Glutamatergic neuron (in vitro differentiated cells): ENCODE measurements around the gene UBE2E3. TPM values are rescaled to one million over a fixed set of nuclear protein-coding genes. Genes with fewer than 3 reads are reported as not detected.

Source experiments
- DNase-seq: peaks from one replicate; pipeline ENCODE4 v3.0.0; 2022
- H3K27ac Mint-ChIP-seq: one replicate; pipeline ENCODE4 v1.8.0; 2020; ENCODE audit warnings: mild to moderate bottlenecking, mixed read lengths, inconsistent platforms; ENCODE audit not compliant: unreplicated experiment
- H3K27me3 Mint-ChIP-seq: one replicate; pipeline ENCODE4 v1.8.0; 2020; ENCODE audit warnings: mild to moderate bottlenecking, moderate library complexity, mixed read lengths, inconsistent platforms; ENCODE audit not compliant: unreplicated experiment
- H3K36me3 Mint-ChIP-seq: one replicate; pipeline ENCODE4 v1.8.0; 2020; ENCODE audit warnings: mild to moderate bottlenecking, mixed read lengths, inconsistent platforms; ENCODE audit not compliant: unreplicated experiment
- H3K4me1 Mint-ChIP-seq: one replicate; pipeline ENCODE4 v1.8.0; 2020; ENCODE audit warnings: mild to moderate bottlenecking, low read depth, mixed read lengths, inconsistent platforms; ENCODE audit not compliant: unreplicated experiment
- H3K4me3 Mint-ChIP-seq: one replicate; pipeline ENCODE4 v1.8.0; 2020; ENCODE audit warnings: mild to moderate bottlenecking, mixed read lengths, inconsistent platforms; ENCODE audit not compliant: unreplicated experiment
- H3K9me3 Mint-ChIP-seq: one replicate; pipeline ENCODE4 v1.8.0; 2020; ENCODE audit warnings: mild to moderate bottlenecking, moderate library complexity, mixed read lengths, inconsistent platforms; ENCODE audit not compliant: unreplicated experiment
- total RNA-seq: library from RNA; stranded (reverse); fragmentation: NEBNext Ultra II Directional; extraction: Animal tissue kit (Norgen Biotek cat#: 25700); gene quantifications from one replicate; pipeline ENCODE4 v1.2.1, GENCODE V29; 2021; ENCODE audit not compliant: unreplicated experiment
- TF ChIP-seq, protein P1 (sequence below): fragments of 200-600 bp; sonication (generic); IDR thresholded peaks from one replicate; pipeline ENCODE4 v1.5.0; 2021; ENCODE audit not compliant: partially characterized antibody, unreplicated experiment

UBE2E3 gene
- total RNA-seq, 1 donor from 2014 or later, result 294 TPM

DNA sequence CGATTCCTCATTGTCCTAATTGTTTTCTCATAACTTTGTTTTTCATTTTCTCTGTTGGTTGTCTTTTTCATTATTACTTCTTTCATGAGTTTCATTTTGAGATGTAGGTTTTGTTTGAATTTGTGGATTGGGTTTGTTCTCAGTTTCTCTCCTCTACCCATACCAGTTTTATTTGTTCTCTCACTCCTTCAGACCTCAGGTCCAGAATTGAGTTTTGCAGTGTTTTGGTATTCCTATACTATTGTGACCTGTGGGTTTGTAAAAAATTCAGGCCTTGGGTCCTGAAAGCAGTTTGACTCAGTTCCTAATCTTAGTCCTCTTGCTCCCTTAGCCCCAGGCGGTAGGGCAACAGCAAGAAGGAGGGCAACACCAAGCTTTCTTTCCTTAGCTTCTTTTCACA, 28.3 kb upstream of the UBE2E3 start:
- peaks cover 2% of the 10 kb centered on the region for H3K9me3 Mint-ChIP-seq
- TF ChIP-seq, protein P1, sequence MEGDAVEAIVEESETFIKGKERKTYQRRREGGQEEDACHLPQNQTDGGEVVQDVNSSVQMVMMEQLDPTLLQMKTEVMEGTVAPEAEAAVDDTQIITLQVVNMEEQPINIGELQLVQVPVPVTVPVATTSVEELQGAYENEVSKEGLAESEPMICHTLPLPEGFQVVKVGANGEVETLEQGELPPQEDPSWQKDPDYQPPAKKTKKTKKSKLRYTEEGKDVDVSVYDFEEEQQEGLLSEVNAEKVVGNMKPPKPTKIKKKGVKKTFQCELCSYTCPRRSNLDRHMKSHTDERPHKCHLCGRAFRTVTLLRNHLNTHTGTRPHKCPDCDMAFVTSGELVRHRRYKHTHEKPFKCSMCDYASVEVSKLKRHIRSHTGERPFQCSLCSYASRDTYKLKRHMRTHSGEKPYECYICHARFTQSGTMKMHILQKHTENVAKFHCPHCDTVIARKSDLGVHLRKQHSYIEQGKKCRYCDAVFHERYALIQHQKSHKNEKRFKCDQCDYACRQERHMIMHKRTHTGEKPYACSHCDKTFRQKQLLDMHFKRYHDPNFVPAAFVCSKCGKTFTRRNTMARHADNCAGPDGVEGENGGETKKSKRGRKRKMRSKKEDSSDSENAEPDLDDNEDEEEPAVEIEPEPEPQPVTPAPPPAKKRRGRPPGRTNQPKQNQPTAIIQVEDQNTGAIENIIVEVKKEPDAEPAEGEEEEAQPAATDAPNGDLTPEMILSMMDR, result no peak
- no peak overlapping the region for H3K27ac Mint-ChIP-seq
- no peaks in the 10 kb centered on the region for H3K36me3 Mint-ChIP-seq
- no peaks in the 10 kb centered on the region for H3K4me1 Mint-ChIP-seq
- no peak overlapping the region for H3K4me3 Mint-ChIP-seq
- H3K27me3 Mint-ChIP-seq, result no peaks in the 10 kb centered on the region
- DNase-seq, result no peak

DNA sequence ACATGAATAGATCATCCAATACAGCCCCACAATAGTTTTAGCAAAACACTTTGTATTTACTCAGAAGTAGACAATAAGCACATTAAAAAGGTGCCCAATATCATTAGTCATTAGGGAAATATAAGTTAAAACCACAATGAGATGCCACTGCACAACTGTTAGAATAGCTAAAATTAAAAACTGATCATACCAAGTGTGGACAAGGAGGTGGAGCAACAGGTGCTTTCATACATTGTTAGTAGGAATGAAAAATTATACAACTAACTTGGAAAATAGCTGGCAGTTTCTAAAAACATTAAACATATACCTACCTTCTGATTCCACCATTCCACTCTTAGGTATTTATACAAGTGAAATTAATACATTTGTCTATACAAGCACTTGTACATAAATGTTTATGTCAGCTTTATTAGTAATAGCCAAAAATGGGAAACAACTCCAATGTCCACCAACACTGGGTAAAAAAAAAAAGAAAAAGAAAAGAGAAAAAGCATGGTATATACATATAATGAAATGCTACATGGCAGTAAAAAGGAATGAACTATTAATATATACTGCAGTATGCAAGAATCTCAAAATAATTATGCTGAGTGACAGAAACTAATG, 27.6 kb upstream of the UBE2E3 start:
- Mint-ChIP-seq H3K36me3 (no peaks in the 10 kb centered on the region), H3K4me3 (no peak overlapping the region), H3K9me3 (peaks cover 2% of the 10 kb centered on the region), H3K27ac (no peak overlapping the region), H3K27me3 (no peaks in the 10 kb centered on the region), H3K4me1 (no peaks in the 10 kb centered on the region)
- no peak for DNase-seq
- TF ChIP-seq, protein P1, result no peak

DNA sequence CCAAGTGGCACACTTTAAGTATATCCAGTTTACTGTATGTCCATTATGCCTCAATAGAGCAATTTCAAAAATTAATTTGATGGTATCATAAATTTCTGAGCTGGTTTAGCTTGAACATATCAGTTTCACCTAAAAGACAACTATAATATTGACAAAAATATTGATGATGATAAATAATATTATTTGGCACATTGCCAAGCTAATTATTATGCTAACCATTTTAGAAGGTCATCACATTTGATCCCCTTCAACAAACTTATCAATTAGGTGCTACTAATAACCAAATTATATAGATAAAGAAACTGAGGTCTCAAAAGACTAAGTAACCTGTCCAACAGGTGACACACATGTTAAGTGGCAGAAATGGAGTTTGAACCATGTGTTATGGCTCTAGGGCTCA, 26.9 kb upstream of the UBE2E3 start:
- DNase-seq, result no peak
- Mint-ChIP-seq H3K27ac (no peak overlapping the region), H3K4me3 (no peak overlapping the region), H3K9me3 (peaks cover 2% of the 10 kb centered on the region), H3K36me3 (no peaks in the 10 kb centered on the region), H3K4me1 (no peaks in the 10 kb centered on the region), H3K27me3 (no peaks in the 10 kb centered on the region)
- TF ChIP-seq, protein P1, result no peak

DNA sequence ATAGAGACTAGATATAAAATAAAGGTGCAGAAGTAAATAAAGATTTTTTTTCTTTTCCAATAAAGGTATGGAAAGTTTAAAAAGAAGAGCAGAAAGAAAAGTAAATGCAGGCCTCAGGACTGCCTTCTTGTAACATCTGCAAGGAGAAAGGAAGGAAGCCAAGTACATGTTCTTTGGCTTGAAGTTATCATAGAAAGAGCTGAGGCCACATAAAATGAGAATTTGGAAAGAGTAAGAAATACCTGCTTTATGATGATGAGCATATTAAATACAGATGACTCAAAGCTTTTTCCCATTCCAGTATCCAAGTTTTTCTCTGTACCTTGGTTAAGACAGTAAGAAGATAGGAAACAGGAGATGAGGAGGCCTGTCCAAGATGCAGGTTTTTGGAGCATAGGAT, 25.3 kb upstream of the UBE2E3 start:
- DNase-seq, result no peak
- H3K27me3 Mint-ChIP-seq, result no peaks in the 10 kb centered on the region
- H3K36me3 Mint-ChIP-seq, result no peaks in the 10 kb centered on the region
- H3K4me1 Mint-ChIP-seq, result no peaks in the 10 kb centered on the region
- H3K27ac Mint-ChIP-seq, result no peak overlapping the region
- TF ChIP-seq, protein P1, result no peak
- H3K9me3 Mint-ChIP-seq, result peaks cover 2% of the 10 kb centered on the region
- H3K4me3 Mint-ChIP-seq, result no peak overlapping the region

DNA sequence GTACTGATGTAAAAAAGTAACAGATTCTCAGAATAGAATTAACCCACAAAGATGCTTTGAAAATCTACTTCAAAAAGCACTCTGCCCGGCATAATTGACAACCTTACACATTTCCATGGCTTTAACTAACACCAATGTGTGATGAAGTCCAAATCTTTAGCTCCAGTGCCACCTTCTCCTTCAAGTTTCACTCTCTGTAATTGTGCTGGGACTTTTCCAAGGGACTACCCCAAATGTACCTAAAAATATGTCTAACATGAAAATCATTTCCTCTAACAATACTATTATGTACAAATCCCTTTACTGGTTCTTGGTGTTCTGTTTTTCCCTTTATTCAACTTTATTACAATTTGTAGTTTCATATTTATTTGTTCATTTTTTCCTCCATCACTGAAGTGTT, 20.6 kb upstream of the UBE2E3 start:
- Mint-ChIP-seq H3K36me3 (no peaks in the 10 kb centered on the region), H3K4me1 (no peaks in the 10 kb centered on the region), H3K9me3 (no peaks in the 10 kb centered on the region), H3K27ac (no peak overlapping the region), H3K27me3 (no peaks in the 10 kb centered on the region), H3K4me3 (no peak overlapping the region)
- no peak for DNase-seq
- TF ChIP-seq, protein P1, result no peak
